Esophagus muscularis mucosa (tissue), 4 donors: ENCODE data around the gene DEPDC7.

Experiments used
- EP300 ChIP-seq: sonication (generic); formaldehyde crosslinking; IDR thresholded peaks from one replicate; pipeline ENCODE4 v1.6.1; 2017; ENCODE audit warnings: antibody characterized with exemption
- POLR2A ChIP-seq: fragments of 450-650 bp; IDR thresholded peaks from one replicate; pipeline ENCODE4 v1.6.1; 2017; ENCODE audit warnings: antibody characterized with exemption, moderate library complexity, mild to moderate bottlenecking, low read depth
- POLR2AphosphoS5 ChIP-seq, 2 donors: sonication (generic); formaldehyde crosslinking; IDR thresholded peaks; one replicate each; pipeline ENCODE4 v1.6.1; 2017; ENCODE audit warnings: antibody characterized with exemption in 2 of 2
- TF ChIP-seq, protein P1 (sequence below), 3 experiments: fragments of 200-600 bp in 2 of 3; fragments of 450-650 bp in 1 of 3; sonication (generic) in 2 of 3; IDR thresholded peaks; one replicate each; pipeline ENCODE4 v1.5.1; 2017 to 2019; ENCODE audit warnings: antibody characterized with exemption in 3 of 3, mild to moderate bottlenecking in 2 of 3, moderate library complexity in 1 of 3

DNA sequence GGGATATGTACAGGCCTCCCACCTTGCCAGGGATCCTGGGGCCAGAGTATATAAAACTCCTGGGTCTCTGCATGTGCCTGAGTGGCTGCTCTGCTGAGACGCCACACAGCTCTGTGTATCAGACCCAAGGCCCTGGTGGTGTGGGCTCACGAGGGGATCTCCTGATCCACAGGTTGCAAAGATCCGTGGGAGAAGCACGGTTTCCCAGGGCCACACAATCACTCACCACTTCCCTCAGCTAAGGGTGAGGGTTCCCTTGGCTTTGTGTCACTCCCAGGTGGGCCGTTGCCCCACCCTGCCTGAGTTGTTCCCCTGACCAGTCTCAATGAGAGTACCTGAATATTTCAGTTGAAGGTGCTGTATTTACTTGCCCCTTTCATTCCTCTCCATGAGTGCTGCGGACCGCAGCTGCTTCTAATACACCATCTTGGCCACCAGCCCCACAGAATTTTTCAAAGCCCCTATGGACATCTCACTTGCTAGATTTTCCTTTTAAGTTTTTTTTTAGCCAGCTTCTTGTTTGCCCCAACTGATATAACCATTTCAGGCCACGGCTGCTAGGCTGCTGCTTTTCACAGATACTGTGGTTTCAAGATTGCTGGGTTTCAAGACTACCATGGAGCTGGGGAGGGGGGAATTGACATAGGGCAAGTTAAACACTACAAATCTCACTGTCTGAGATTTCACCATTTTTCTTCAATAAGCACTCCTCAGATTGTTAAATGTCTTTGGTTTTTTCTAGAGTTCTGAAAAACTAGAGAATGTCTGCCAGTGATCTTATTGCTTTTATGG is 13.7 kb upstream of the DEPDC7 start:
- TF ChIP-seq, protein P1, sequence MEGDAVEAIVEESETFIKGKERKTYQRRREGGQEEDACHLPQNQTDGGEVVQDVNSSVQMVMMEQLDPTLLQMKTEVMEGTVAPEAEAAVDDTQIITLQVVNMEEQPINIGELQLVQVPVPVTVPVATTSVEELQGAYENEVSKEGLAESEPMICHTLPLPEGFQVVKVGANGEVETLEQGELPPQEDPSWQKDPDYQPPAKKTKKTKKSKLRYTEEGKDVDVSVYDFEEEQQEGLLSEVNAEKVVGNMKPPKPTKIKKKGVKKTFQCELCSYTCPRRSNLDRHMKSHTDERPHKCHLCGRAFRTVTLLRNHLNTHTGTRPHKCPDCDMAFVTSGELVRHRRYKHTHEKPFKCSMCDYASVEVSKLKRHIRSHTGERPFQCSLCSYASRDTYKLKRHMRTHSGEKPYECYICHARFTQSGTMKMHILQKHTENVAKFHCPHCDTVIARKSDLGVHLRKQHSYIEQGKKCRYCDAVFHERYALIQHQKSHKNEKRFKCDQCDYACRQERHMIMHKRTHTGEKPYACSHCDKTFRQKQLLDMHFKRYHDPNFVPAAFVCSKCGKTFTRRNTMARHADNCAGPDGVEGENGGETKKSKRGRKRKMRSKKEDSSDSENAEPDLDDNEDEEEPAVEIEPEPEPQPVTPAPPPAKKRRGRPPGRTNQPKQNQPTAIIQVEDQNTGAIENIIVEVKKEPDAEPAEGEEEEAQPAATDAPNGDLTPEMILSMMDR (IDR thresholded peaks at IDR 0.05) = no peak
- TF ChIP-seq POLR2A (no peak), POLR2AphosphoS5 (IDR thresholded peaks at IDR 0.05) (no peak), EP300 (no peak)
